Hippocampal formation (tissue), 2 donors: ENCODE measurements around the gene PTPRE.

ENCODE experiments used
- DNase-seq, 2 donors: peaks; one replicate each; lab custom pipeline; 2025; lab: John Stamatoyannopoulos, UW

PTPRE gene

DNA sequence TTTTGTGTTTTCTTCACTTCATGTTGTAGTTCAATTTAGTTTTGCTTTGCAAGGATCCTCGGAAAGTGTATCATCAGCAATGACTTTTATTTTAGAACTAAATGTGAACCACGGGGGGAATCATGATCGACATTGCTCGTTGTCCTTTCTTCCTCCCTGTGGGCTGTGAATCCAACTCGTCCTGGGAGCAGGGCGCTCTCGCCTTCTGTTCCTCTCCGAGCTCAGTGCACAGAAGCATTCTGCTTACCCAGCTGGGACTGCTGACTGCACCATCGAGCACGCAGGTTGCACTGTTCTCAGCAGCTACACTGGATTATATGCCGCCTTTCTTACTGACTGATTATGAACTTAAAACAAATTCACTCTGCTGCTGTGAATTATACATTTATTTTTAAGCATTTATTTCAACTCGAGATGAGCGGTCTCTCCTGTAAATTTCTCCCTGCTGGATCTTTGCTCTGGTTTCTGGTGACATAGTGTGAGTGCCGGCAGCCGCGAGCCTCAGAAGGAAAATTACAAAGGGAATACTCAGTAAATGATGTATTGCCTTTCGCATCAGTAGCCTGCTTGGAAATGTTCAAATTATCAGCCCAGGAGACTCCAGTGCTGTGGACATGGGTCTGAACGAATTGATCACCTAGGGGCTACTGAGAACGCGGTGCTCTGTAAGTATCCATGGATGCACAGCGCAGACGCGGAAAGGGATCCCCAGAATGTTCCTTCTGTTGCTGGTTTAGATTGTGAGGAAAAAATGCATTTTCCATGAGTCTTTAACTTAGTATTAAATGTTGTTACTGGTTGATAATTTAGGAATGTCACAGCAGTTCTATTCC, 92.6 kb downstream of the PTPRE start:
- peak; percentile 48 to 60 for DNase-seq

- DNase-seq = no peak
Measured at GRCh38 chr10:128000471-128001362, 93.8 kb downstream of the PTPRE start.

DNA sequence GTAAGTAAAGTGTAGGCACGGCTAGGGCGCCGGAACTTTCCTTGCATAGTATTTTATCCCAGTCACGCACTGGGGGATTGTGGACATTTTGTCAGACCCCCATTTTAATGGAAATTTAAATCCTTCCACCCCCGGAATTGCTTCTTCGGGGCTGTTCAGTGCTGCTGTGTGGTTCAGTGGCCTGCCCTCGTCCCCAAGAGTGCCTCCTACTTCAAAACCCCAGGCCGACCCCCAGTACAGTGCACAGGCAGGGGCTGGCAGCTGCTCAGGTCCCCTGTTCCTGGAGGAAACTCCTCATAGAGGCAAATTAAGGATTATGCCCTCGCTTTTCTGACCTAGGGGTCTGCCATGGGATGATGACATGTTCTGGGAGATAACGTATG, 94.5 kb downstream of the PTPRE start:
- DNase-seq = no peak

DNA sequence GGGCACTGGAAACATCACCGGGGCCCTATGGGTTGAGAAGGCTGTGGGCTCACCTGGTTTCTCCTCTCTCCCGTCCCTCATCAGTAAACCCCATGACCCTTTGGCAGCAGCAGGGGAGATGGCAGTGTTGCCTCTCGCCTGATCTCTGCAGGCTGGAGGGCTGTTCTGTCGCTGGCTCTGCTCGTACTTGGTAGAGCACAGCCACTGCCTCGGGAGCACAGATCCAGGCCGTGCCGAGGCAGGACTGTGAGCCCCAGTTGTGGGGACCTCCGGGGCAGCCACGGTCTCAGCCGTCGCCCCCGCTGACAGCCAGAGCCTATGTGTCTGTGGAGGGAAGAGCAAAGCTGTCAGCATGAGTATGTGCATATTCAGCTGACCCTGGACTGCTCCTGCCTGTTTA, 94.9 kb downstream of the PTPRE start:
- DNase-seq = no peak

GRCh38 chr10:128003521-128003920, 96.6 kb downstream of the PTPRE start:
- no peak for DNase-seq

- DNase-seq = no peak
Measured at GRCh38 chr10:128005858-128006257, 99.0 kb downstream of the PTPRE start.

GRCh38 chr10:128007056-128007455, 100.2 kb downstream of the PTPRE start:
- DNase-seq = no peak

DNA sequence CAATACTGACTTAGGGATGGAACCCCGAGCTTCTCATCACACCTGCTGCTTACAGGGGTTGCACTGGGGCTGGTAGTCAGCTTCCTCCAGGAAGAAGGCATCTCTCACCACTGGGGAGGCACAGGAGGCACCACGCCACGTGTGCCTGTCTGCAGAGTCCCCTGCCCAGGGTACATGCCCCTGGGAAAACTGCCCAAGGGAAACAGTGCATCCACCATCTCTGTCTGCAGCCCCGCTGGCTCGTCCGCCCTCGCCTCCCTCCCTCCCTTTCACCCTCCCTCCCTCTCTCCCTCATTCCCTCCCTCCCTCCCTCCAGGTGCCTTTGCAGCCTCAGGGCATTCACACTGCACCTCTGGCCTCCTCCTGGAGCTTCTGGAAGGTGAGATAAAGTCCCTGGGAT, 101.1 kb downstream of the PTPRE start:
- no peak for DNase-seq

GRCh38 chr10:128008521-128009250, 101.8 kb downstream of the PTPRE start:
- DNase-seq = no peak

GRCh38 chr10:128009372-128010126, 102.6 kb downstream of the PTPRE start:
- no peak for DNase-seq

DNA sequence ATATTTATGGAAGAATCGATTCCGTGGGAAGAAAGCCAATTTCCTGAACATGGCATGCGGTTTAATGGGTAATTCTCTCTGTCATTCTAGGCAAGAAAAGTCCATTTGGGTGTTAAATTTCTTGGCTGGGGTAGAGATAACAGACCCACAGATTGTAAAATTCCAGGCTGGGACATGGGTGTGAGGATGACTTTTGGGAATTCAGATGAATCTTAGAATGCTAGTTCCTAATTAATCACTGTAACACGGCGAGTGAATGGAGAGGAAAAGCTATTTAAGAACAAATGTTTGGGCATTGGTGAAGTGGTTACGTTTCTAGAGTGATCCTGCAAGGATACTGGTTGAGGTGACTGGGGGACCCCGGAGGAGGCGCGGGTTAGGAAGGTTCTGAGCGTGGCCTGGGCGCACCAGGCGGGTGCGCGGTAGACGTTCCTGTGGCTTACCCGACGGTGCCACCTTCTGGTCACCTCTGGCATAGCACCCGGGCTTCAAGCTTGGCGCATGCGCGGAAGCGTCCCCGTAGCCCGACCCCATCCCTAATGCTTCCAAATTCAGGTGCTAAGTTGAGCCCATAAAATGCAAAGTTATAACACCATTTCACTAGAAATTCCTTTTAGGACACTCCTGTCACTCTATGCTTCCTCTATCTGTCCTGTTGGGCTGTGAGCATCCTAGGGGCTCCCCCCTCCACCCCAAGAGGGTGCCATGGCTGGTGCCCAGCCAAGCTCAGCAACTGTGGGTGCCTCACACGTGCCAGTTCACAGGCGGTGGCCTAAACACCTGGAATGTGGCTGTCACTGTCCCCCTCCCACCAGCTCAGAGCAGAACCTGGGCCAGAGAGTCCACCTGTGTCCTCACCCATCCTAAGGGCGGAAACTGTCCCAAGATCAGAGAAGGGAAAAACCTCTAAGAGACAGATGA, 104.4 kb downstream of the PTPRE start:
- DNase-seq = peak; percentile 59 to 79

- DNase-seq = no peak
Measured at GRCh38 chr10:128013626-128014025, 106.7 kb downstream of the PTPRE start.

- DNase-seq = no peak
Measured at GRCh38 chr10:128014236-128014635, 107.3 kb downstream of the PTPRE start.

DNA sequence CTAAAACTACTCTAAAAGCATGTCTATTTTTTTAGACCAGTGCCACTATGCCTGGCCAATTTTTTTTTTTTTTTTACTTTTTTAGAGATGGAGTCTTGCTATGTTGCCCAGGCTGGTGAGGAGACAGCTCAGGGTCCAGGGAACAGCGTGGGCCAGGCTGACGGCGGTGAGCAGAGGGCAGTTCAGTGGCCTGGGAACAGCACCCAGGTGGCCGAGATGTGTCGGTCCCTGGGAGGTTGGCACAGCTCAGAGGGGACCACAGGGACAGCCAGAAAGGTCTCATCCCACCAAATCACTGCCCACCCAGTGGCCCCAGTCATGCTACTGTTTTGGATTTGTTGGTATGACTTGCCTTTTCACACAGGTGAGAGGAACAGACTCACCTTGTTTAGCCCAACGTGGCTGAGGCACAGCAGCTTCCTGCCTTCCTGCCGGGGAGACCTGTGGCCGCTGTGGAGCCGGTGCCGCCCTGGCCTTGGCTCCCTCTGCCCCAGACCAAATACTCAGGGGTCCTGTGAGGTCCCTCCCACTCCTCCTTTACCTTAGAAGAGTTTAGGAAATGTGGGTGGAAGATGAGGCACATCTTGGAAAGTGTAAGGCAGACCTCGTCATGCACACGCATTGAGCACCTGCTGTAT, 109.6 kb downstream of the PTPRE start:
- DNase-seq = no peak

DNA sequence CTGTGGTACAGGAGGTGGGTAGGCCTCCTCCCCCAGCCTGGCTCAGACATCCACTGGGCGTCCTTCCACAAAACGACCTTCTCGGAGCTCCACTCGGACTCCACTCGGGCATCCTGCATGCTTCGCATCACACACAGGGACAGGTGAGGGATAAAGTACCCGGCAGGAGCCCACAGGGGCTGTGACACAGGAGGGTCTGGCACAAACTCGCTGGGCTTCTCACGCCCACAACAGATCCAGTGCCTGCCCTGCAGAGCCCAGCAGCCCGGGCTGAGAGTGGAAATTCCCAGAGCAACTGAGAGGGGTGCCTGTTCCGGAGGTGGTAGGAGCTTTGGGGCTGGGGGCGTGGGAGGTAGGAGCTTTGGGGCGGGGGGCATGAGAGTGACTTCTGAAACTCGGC, 110.9 kb downstream of the PTPRE start:
- no peak for DNase-seq

DNA sequence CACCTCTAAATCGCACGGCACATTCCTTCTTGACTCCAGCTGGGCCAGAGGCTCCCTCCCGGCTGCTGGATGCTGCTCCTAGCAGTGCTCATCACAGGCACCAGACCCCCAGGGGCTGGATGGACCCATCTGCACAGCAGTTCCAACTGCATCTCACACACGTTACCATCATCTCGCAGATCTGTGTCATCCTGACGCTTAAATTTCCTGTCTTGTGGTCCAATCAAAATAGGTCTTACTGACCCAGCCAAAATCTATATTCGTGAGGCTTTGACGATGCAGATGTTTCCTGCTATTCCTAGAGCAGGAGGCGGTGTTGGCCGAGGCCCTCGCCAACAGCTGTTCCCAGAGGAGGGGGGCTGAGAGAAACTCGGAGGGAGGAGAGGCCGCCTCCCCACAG, 111.3 kb downstream of the PTPRE start:
- no peak for DNase-seq

DNA sequence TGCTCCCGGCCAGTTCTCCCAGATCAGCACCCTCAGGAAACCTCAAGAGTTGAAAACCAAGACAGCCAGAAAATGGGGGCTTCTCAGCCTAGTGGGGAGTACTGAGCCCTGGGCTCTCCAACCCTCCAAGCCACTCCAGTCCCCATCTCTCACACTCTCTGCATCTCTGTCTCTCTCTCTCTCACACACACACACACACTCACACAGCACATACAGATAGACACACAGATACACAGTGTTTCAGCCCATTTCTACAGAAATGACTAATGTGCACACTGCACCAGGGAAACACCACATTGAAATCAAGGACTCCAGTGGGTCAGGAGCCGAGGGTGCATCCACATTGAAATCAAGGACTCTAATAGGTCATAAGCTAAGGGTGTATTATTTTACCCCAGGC, 111.8 kb downstream of the PTPRE start:
- no peak for DNase-seq

DNA sequence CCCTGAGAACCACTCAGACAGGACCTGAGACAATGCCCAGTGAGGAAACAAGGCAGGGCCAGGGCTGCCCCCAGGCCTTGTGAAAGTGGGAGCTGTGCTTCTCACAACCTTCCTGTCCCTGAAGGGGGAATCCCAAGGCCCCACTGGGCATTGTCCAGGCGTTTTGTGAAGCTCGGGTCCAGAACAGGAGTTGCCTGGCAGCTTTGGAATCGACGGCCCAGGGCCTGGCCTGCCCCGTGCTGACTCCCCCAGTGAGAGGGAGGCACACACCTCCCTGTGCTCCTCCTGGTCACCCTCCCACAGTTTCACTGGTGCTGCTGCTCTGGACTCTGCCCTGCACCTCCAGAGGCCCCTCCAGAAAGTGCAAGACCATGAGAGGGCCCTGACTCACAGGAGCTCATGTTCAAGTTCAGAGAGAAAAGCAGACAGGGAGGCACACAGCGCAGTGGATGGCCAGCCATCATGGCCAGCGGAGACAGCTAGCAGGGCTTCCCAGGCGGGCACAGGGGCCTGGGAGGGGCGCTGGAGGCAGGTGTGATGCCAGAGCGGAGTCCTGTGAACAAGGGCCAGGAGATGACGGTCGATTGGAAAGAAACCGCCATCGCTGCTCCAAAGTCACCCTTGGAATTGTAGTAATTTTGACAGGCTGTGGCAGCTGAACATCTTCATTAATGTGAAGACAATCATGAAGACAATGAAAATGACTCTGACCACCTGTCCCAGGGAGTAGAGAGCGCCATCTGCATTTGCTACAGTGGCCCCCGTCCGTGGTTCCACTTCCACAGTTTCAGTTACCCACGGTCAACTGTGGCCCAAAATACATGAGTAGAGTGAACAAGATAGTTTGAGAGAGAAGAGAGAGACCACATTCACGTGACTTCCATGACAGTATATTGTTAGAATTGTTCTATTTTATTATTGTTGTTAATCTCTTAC, 115.6 kb downstream of the PTPRE start:
- no peak for DNase-seq

- DNase-seq = no peak
Measured at GRCh38 chr10:128024426-128024825, 117.5 kb downstream of the PTPRE start.
